H9 (cell line): Measurements from ENCODE around the gene SKIL. TPM values are rescaled to one million over a fixed set of nuclear protein-coding genes. Genes with fewer than 3 reads are reported as not detected.

ENCODE experiments used
- DNase-seq: peaks from one replicate; pipeline ENCODE4 v3.0.0-alpha.2; 2017
- H2AFZ ChIP-seq: one replicate; pipeline ENCODE4 v1.6.1; 2013; ENCODE audit warnings: mild to moderate bottlenecking, low read length, control low read depth, moderate library complexity
- H2AK5ac ChIP-seq: 2 replicates; pipeline ENCODE4 v1.6.1; 2013; ENCODE audit warnings: low read length, control low read depth, mixed read lengths; ENCODE audit not compliant: insufficient read length
- H2BK120ac ChIP-seq: one replicate; pipeline ENCODE4 v1.6.1; 2013; ENCODE audit warnings: low read depth, mild to moderate bottlenecking, low read length, control low read depth, inconsistent platforms; ENCODE audit not compliant: poor library complexity, severe bottlenecking
- H2BK12ac ChIP-seq: 2 replicates; pipeline ENCODE4 v1.6.1; 2013; ENCODE audit warnings: low read length, control low read depth, mixed read lengths, low read depth; ENCODE audit not compliant: insufficient read length
- H2BK15ac ChIP-seq: 2 replicates; pipeline ENCODE4 v1.6.1; 2013; ENCODE audit warnings: low read depth, low read length, control low read depth
- H2BK20ac ChIP-seq: one replicate; pipeline ENCODE4 v1.6.1; 2013; ENCODE audit warnings: low read depth, mild to moderate bottlenecking, low read length, control low read depth, inconsistent platforms; ENCODE audit not compliant: poor library complexity, severe bottlenecking
- H2BK5ac ChIP-seq: 2 replicates; pipeline ENCODE4 v1.6.1; 2013; ENCODE audit warnings: low read length, control low read depth, mixed read lengths; ENCODE audit not compliant: insufficient read length
- H3K14ac ChIP-seq: 2 replicates; pipeline ENCODE4 v1.6.1; 2013; ENCODE audit warnings: low read length, control low read depth; ENCODE audit not compliant: insufficient read depth
- H3K18ac ChIP-seq: 2 replicates; pipeline ENCODE4 v1.6.1; 2013; ENCODE audit warnings: low read depth, mild to moderate bottlenecking, mixed read lengths, low read length, control low read depth; ENCODE audit not compliant: insufficient read length
- H3K23ac ChIP-seq: 2 replicates; pipeline ENCODE4 v1.6.1; 2013; ENCODE audit warnings: low read length, control low read depth, mixed read lengths, low read depth; ENCODE audit not compliant: insufficient read length
- H3K23me2 ChIP-seq: 2 replicates; pipeline ENCODE4 v1.6.1; 2013; ENCODE audit warnings: low read depth, mild to moderate bottlenecking, mixed read lengths, low read length, control low read depth; ENCODE audit not compliant: insufficient read length, poor library complexity, severe bottlenecking
- H3K27ac ChIP-seq: 2 replicates; pipeline ENCODE4 v1.5.1; 2013; ENCODE audit warnings: low read length, control low read depth, mixed read lengths, low read depth; ENCODE audit not compliant: insufficient read length
- H3K27me3 ChIP-seq: 2 replicates; pipeline ENCODE4 v1.6.1; 2013; ENCODE audit warnings: low read length, control low read depth, inconsistent platforms; ENCODE audit not compliant: insufficient read depth
- H3K4ac ChIP-seq: 2 replicates; pipeline ENCODE4 v1.6.1; 2013; ENCODE audit warnings: low read depth, mild to moderate bottlenecking, control low read depth, inconsistent platforms, low read length, moderate library complexity
- H3K4me1 ChIP-seq: 2 replicates; pipeline ENCODE4 v1.6.1; 2013; ENCODE audit warnings: low read length, control low read depth, inconsistent platforms; ENCODE audit not compliant: insufficient read depth
- H3K4me2 ChIP-seq: 2 replicates; pipeline ENCODE4 v1.6.1; 2013; ENCODE audit warnings: low read length, control low read depth, mixed read lengths; ENCODE audit not compliant: insufficient read length, insufficient read depth
- H3K56ac ChIP-seq: 2 replicates; pipeline ENCODE4 v1.6.1; 2013; ENCODE audit warnings: low read depth, mild to moderate bottlenecking, mixed read lengths, low read length, control low read depth; ENCODE audit not compliant: insufficient read length
- H3K79me1 ChIP-seq: 2 replicates; pipeline ENCODE4 v1.6.1; 2013; ENCODE audit warnings: low read depth, mild to moderate bottlenecking, moderate library complexity, low read length, control low read depth, inconsistent platforms; ENCODE audit not compliant: insufficient read depth, poor library complexity, severe bottlenecking
- H3K79me2 ChIP-seq: 2 replicates; pipeline ENCODE4 v1.6.1; 2013; ENCODE audit warnings: low read length, control low read depth, inconsistent platforms; ENCODE audit not compliant: insufficient read depth
- H3K9ac ChIP-seq: 2 replicates; pipeline ENCODE4 v1.6.1; 2013; ENCODE audit warnings: low read length, control low read depth, mixed read lengths; ENCODE audit not compliant: insufficient read length; ENCODE audit errors: extremely low read depth
- H3K9me3 ChIP-seq: one replicate; pipeline ENCODE4 v1.6.1; 2013; ENCODE audit warnings: low read depth, low read length, inconsistent platforms; ENCODE audit not compliant: control insufficient read depth
- H3T11ph ChIP-seq: one replicate; pipeline ENCODE4 v1.6.1; 2013; ENCODE audit warnings: mild to moderate bottlenecking, low read length, control low read depth, inconsistent platforms
- H4K20me1 ChIP-seq: one replicate; pipeline ENCODE4 v1.6.1; 2013; ENCODE audit not compliant: control insufficient read depth, insufficient read length, insufficient read depth
- H4K5ac ChIP-seq: 2 replicates; pipeline ENCODE4 v1.6.1; 2013; ENCODE audit warnings: low read depth, mild to moderate bottlenecking, mixed read lengths, low read length, control low read depth; ENCODE audit not compliant: insufficient read length
- H4K8ac ChIP-seq: replicated peaks from 2 replicates; pipeline ENCODE4 v1.6.1; 2013; ENCODE audit warnings: low read length, control low read depth, mixed read lengths, low read depth; ENCODE audit not compliant: insufficient read length
- H4K91ac ChIP-seq: 2 replicates; pipeline ENCODE4 v1.6.1; 2013; ENCODE audit warnings: low read depth, mild to moderate bottlenecking, moderate library complexity, mixed read lengths, low read length, control low read depth; ENCODE audit not compliant: insufficient read length
- H3K27ac Mint-ChIP-seq, 3 experiments: 2 replicates in 2 of 3; 3 replicates in 1 of 3; pipeline ENCODE4 v1.8.0; 2020 to 2021; ENCODE audit warnings: mixed read lengths in 3 of 3, mild to moderate bottlenecking in 1 of 3, moderate library complexity in 1 of 3
- H3K27me3 Mint-ChIP-seq: 2 replicates; pipeline ENCODE4 v1.8.0; 2021; ENCODE audit warnings: low read depth, mild to moderate bottlenecking, moderate library complexity, mixed read lengths
- H3K36me3 Mint-ChIP-seq, 3 experiments: 2 replicates in 2 of 3; 3 replicates in 1 of 3; pipeline ENCODE4 v1.8.0; 2020 to 2021; ENCODE audit warnings: low read depth in 3 of 3, mixed read lengths in 3 of 3; ENCODE audit not compliant: insufficient read depth in 1 of 3
- H3K4me1 Mint-ChIP-seq, 2 experiments: 2 replicates each; pipeline ENCODE4 v1.8.0; 2020; ENCODE audit warnings: mixed read lengths in 2 of 2
- H3K4me3 Mint-ChIP-seq, 2 experiments: 2 replicates in 1 of 2; 3 replicates in 1 of 2; pipeline ENCODE4 v1.8.0; 2020 to 2021; ENCODE audit warnings: mild to moderate bottlenecking in 2 of 2, mixed read lengths in 2 of 2, moderate library complexity in 1 of 2
- H3K9me3 Mint-ChIP-seq, 2 experiments: 2 replicates in 1 of 2; 3 replicates in 1 of 2; pipeline ENCODE4 v1.8.0; 2020; ENCODE audit warnings: mild to moderate bottlenecking in 2 of 2, mixed read lengths in 2 of 2, moderate library complexity in 1 of 2
- CTCF ChIP-seq: fragments of 200-600 bp; sonication (generic); conservative IDR thresholded peaks from 3 replicates; pipeline ENCODE4 v1.8.0; 2021; ENCODE audit warnings: antibody characterized with exemption, mild to moderate bottlenecking
- WGBS: extraction: QIAGEN DNeasy Blood & Tissue Kit; methylation state at CpG from one replicate; pipeline ENCODE4 v1.1.7; 2013; ENCODE audit warnings: missing lambda C conversion rate, low lambda C conversion rate, mixed read lengths; ENCODE audit not compliant: insufficient read length; ENCODE audit errors: extremely low coverage; 5-methylcytosine and 5-hydroxymethylcytosine counted together
- total RNA-seq: library from RNA; stranded (reverse); gene quantifications from 2 replicates; pipeline ENCODE4 v1.2.1, GENCODE V29; 2021

The SKIL gene
- total RNA-seq, 1 experiment from 2014 or later: 170 TPM

GRCh38 chr3:170344971-170345370 lies 12.5 kb upstream of the SKIL start:
- H4K91ac ChIP-seq: no peak overlapping the region
- H3K23ac ChIP-seq: no peak overlapping the region
- no CpG with 5 or more reads among the region's 4 CpGs for WGBS
- H3K4me2 ChIP-seq: no peak overlapping the region
- H3K14ac ChIP-seq: no peak overlapping the region
- H3K27ac Mint-ChIP-seq: peak overlapping the region in 1 of 3 experiments; percentile 80; a peak in 1 of 7 replicates
- no peaks in the 10 kb centered on the region for H4K20me1 ChIP-seq
- no peak overlapping the region for H3K4ac ChIP-seq
- no peak overlapping the region for H4K5ac ChIP-seq
- no peaks in the 10 kb centered on the region for H3K4me1 ChIP-seq
- H2BK20ac ChIP-seq: no peak overlapping the region
- H2BK120ac ChIP-seq: no peak overlapping the region
- H4K8ac ChIP-seq: no peak overlapping the region
- H3K79me1 ChIP-seq: no peaks in the 10 kb centered on the region
- no peak for DNase-seq
- H2BK15ac ChIP-seq: no peak overlapping the region
- H3T11ph ChIP-seq: no peak overlapping the region
- H3K79me2 ChIP-seq: no peaks in the 10 kb centered on the region
- peaks cover 15 to 18% of the 10 kb centered on the region in 2 experiments for H3K4me1 Mint-ChIP-seq
- no peak overlapping the region for H3K27ac ChIP-seq
- no peaks in the 10 kb centered on the region for H3K9me3 ChIP-seq
- H3K27me3 ChIP-seq: no peaks in the 10 kb centered on the region
- H2BK5ac ChIP-seq: no peak overlapping the region
- H3K27me3 Mint-ChIP-seq: peaks cover 4% of the 10 kb centered on the region
- no peak overlapping the region for H3K18ac ChIP-seq
- H3K4me3 Mint-ChIP-seq: no peak overlapping the region
- H3K9me3 Mint-ChIP-seq: peaks cover 18 to 29% of the 10 kb centered on the region in 2 experiments
- H3K9ac ChIP-seq: no peak overlapping the region
- H2BK12ac ChIP-seq: no peak overlapping the region
- no peak for TF ChIP-seq CTCF
- no peaks in the 10 kb centered on the region for H3K23me2 ChIP-seq
- H2AK5ac ChIP-seq: no peak overlapping the region
- no peak overlapping the region for H2AFZ ChIP-seq
- H3K56ac ChIP-seq: no peak overlapping the region
- peaks cover 6 to 11% (median 7%) of the 10 kb centered on the region in 3 experiments; a peak in 5 of 7 replicates for H3K36me3 Mint-ChIP-seq
